HG03571 (cell line): ENCODE data around the gene CREBBP.
A peak's percentile ranks its signal among the peaks of the same experiment; 100 is the strongest.
"Not testable (repeated sequence)": the region's sequence is repeated elsewhere in the genome, so short reads cannot be mapped to it uniquely, and the experiment has no call there.

Source experiments
- ATAC-seq: cut with Tn5 transposase; IDR thresholded peaks from one replicate; pipeline ENCODE4 v1.9.1; 2021; ENCODE audit not compliant: unreplicated experiment

CREBBP gene

GRCh38 chr16:3717235-3718018 lies 163.1 kb downstream of the CREBBP start, which contains the start of gene TRAP1:
TSS of gene TRAP1 (minus strand) at chr16:3717524. CDS start at chr16:3717508, 16 bp downstream.
- peak; percentile 87 for ATAC-seq

- peak; percentile 25 for ATAC-seq
Observed at GRCh38 chr16:3716831-3717234, 163.7 kb downstream of the CREBBP start.

DNA sequence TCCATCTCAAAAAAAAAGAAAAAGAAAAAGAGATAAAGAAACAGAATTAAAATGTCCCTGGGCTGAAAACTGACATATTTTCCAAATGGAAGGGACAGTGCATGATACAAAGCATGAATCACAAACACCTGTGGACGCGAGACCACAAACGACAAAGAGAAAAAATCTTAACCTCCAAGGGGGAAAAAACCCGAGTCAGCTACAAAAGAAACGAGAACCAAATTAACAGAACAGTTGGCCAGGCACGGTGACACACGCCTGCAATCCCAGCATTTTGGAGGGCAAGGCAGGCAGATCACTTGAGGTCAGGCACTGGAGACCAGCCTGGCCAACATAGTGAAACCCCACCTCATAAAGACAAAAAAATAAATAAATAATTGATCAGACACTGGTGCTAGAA lies 165.1 kb downstream of the CREBBP start:
- no peak for ATAC-seq

GRCh38 chr16:3714378-3714777 lies 166.1 kb downstream of the CREBBP start:
- not testable (repeated sequence) for ATAC-seq

GRCh38 chr16:3713587-3714242 lies 166.8 kb downstream of the CREBBP start:
- no peak for ATAC-seq

DNA sequence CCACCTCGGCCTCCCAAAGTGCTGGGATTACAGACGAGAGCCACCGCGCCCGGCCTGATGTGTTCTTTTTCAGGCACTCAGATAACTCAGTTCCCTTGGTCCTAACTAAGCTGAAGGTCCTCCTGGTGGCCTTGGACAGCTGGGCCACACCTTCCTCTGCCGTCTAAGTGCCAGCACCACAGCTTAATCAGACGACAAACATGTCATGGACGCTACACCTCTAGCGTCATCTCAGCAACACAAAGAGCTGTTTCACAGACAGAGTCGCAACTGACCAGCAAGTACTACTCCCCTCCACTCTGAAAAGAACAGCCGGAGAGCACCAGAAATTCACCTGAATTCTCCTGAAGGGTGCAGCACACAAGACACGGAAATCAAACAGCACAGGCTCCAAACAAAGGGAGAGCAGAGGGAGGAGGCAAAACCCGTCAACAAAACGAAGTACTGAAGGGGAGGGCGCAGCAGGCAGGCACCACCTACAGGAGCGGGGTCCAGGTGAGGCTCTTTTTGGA lies 167.6 kb downstream of the CREBBP start:
- ATAC-seq = no peak

GRCh38 chr16:3706253-3707012 lies 174.1 kb downstream of the CREBBP start:
- ATAC-seq = no peak

GRCh38 chr16:3702082-3702481 lies 178.4 kb downstream of the CREBBP start:
- ATAC-seq = no peak

DNA sequence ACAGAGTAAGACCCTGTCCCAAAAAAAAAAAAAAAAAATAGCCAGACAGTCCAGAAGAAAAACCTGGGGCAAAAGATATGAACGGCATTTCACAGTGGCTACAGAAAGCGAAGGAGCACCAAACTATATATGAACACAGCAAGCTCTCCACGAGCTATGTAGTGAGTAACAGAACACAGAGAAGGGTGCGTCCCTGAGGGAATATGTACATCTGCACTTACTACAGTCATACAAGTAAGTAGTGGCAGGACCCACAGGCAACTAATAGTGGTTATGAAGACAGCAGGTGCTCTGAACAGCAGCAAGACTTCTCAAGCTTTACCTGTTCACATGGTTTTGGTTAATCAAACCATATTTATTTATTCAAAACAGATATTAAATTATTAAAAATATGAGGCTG lies 179.0 kb downstream of the CREBBP start:
- ATAC-seq = no peak

- ATAC-seq = no peak
Observed at GRCh38 chr16:3698941-3699340, 181.6 kb downstream of the CREBBP start.

DNA sequence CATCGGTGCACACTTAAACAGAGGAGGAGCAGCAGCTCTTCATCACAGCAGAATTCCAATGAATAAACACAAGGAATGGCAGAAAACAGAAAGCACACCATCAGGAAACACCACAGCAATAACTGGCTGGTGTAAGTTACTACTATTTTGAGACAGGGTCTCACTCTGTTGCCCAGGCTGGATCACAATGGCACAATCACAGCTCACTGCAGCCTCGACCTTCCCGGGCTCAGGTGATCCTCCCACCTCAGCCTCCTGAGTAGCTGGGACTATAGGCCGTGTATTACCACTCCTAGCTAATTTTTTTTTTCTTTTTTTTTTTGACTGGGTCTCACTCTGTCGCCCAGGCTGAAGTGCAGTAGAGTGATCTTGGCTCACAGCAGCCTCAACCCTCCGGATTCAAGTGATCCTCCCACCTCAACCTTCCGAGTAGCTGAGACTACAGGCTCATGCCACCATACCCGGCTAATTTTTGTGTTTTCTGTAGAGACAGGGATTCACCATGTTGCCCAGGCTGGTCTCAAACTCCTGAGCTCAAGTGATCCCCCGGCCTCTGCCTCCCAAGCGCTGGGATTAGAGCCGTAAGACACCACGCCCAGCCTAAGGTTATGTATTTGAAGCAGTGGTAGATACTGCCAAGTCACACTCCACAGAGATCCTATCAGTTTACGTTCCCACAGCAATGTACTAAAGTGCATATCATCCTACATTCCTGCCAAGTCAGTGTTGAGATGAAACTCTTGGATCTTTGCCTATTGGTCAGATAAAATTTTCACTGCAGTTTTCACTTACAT lies 183.9 kb downstream of the CREBBP start:
- no peak for ATAC-seq

DNA sequence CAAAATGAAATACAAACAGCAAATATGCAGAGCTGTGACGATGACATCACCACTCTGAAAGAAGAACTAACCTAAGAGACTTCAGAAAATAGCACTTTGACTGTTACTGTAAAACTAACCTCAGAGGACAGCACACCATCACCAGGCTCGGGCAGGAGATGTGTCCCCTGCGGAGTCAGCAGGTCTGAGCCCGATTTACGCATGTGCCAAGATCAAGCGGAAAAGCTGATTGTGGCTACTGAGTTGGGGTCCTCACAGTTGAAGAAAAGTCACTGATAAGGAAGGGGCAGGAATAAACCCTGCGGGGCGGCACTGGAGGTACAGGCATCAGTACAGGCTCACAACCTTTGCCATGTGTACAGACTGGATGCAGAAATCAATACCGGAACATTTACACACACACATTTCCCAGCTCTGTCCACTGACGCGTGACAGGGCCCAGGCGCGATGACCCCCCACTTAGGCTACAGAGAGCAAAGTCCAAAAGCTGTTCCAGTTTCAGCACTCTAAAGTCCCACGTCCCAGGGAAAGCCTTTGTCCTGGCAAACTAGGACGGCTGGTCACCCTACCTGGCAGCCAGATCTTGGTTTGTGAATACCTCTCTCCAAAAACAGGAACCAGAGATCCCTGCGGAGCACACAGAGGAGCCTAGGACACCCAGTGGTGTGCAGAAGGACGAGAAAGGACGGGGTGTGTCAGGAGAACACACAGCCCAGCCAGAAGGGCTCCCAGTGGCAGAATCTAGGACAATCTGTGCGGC lies 184.7 kb downstream of the CREBBP start:
- no peak for ATAC-seq

DNA sequence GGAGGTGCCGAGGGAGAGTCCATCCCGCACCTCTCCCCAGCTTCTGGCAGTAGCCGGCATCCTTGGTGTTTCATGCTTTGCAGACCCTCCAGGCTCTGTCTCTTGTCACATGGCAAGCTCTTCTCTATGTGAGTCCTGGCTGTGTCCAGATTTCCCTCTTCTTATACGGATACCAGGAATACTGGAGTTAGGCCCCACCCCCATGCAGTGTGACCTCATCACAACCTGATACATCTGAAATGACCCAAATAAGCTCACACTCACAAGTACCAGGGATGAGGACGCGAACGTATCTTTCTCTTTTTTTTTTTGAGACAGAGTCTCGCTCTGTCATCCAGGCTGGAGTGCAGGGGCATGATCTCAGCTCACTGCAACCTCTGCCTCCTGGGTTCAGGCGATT lies 186.5 kb downstream of the CREBBP start:
- ATAC-seq = no peak

- ATAC-seq = no peak
Observed at GRCh38 chr16:3691761-3692160, 188.8 kb downstream of the CREBBP start.

GRCh38 chr16:3690980-3691720 lies 189.4 kb downstream of the CREBBP start:
- ATAC-seq = no peak

GRCh38 chr16:3690470-3690928 lies 190.0 kb downstream of the CREBBP start:
- no peak for ATAC-seq

GRCh38 chr16:3689731-3690130 lies 190.8 kb downstream of the CREBBP start:
- ATAC-seq = no peak

GRCh38 chr16:3687792-3688191 lies 192.7 kb downstream of the CREBBP start:
- ATAC-seq = no peak

- ATAC-seq = no peak
Observed at GRCh38 chr16:3687021-3687420, 193.5 kb downstream of the CREBBP start.
